K562 (cell line): ENCODE results near the gene PSAP. TPM values are rescaled to one million over a fixed set of nuclear protein-coding genes. Genes with fewer than 3 reads are reported as not detected.

Experiments used
- ATAC-seq: fragments of 200-7000 bp; cut with Tn5 transposase; 3 replicates; pipeline ENCODE4 v1.9.1; 2020; ENCODE audit warnings: moderate library complexity
- BruUV-seq: library from RNA; stranded (reverse); fragments of 400-500 nt; replicated peaks from 2 replicates; lab custom pipeline; 2021; lab: Mats Ljungman, UMichigan
- CTCF ChIA-PET: fragments of 300-600 bp; formaldehyde crosslinking; extraction: SDS; loops from one replicate; lab custom pipeline; 2021; ENCODE audit warnings: low intra/inter-chr PET ratio; lab: Yijun Ruan, JAX
- POLR2A ChIA-PET: fragments of 300-600, 350-650 bp; sonication (Branson Sonifier 250); formaldehyde crosslinking; extraction: SDS; loops from one replicate; lab custom pipeline; 2021; ENCODE audit warnings: antibody characterized with exemption, inconsistent platforms; lab: Yijun Ruan, JAX
- DNase-seq, 4 experiments: peaks; one replicate each; pipeline versions ENCODE4 v3.0.0 to v3.0.0-alpha.2; 2011 to 2018; ENCODE audit warnings: low spot score in 3 of 4, mixed read lengths in 3 of 4; ENCODE audit errors: extremely low read depth in 1 of 4
- FAIRE-seq: peaks from 2 replicates; lab custom pipeline; 2011; peaks lifted over from hg19 to GRCh38; lab: Jason Lieb, UNC
- H2AFZ ChIP-seq: 2 replicates; pipeline ENCODE4 v1.6.0; 2011; ENCODE audit warnings: low read depth, low read length, control low read depth, inconsistent platforms
- H3K27ac ChIP-seq: fragments of 200-600 bp; 3 replicates; pipeline ENCODE4 v1.8.0; 2011; ENCODE audit warnings: low read depth, mild to moderate bottlenecking, control low read depth, inconsistent platforms, low read length, moderate library complexity, mixed read lengths; ENCODE audit errors: extremely low read depth
- H3K27me3 ChIP-seq, 2 experiments: fragments of 300-600 bp in 1 of 2; 2 replicates in 1 of 2; 3 replicates in 1 of 2; pipeline versions ENCODE4 v1.6.0 to v1.8.0; 2011; ENCODE audit warnings: inconsistent platforms in 2 of 2, low read length in 2 of 2, mild to moderate bottlenecking in 1 of 2, mixed read lengths in 1 of 2, moderate library complexity in 1 of 2; ENCODE audit not compliant: control insufficient read depth in 2 of 2, insufficient read depth in 2 of 2
- H3K36me3 ChIP-seq: fragments of 300-600 bp; 3 replicates; pipeline ENCODE4 v1.8.0; 2011; ENCODE audit warnings: mild to moderate bottlenecking, low read length, inconsistent platforms; ENCODE audit not compliant: control insufficient read depth, insufficient read depth
- H3K4me1 ChIP-seq, 2 experiments: fragments of 200-600 bp in 1 of 2; replicated peaks in 1 of 2; 2 replicates in 1 of 2; 3 replicates in 1 of 2; pipeline versions ENCODE4 v1.5.1 to v1.8.0; 2011; ENCODE audit warnings: inconsistent platforms in 2 of 2, low read length in 2 of 2, mild to moderate bottlenecking in 1 of 2, mixed read lengths in 1 of 2, moderate library complexity in 1 of 2; ENCODE audit not compliant: control insufficient read depth in 2 of 2, insufficient read depth in 2 of 2
- H3K4me2 ChIP-seq: 2 replicates; pipeline ENCODE4 v1.6.1; 2011; ENCODE audit warnings: low read length, control low read depth, inconsistent platforms, mixed read lengths; ENCODE audit not compliant: insufficient read depth
- H3K4me3 ChIP-seq: fragments of 200-600 bp; sonication (generic), shearing (Covaris generic); 2 replicates; pipeline ENCODE4 v1.5.1; 2016; ENCODE audit warnings: control low read depth, inconsistent platforms
- H3K79me2 ChIP-seq: fragments of 200-600 bp; 3 replicates; pipeline ENCODE4 v1.8.0; 2011; ENCODE audit warnings: low read length, inconsistent platforms; ENCODE audit not compliant: control insufficient read depth, insufficient read depth
- H3K9ac ChIP-seq, 2 experiments: 2 replicates each; pipeline versions ENCODE4 v1.6.0 to v1.6.1; 2011; ENCODE audit warnings: low read depth in 2 of 2, low read length in 2 of 2, control low read depth in 1 of 2, inconsistent platforms in 1 of 2, mild to moderate bottlenecking in 1 of 2, mixed read lengths in 1 of 2; ENCODE audit not compliant: insufficient read depth in 1 of 2
- H3K9me1 ChIP-seq: one replicate; pipeline ENCODE4 v1.6.0; 2011; ENCODE audit warnings: inconsistent platforms, mild to moderate bottlenecking, low read length, moderate library complexity; ENCODE audit not compliant: control insufficient read depth, insufficient read depth
- H3K9me3 ChIP-seq: replicated peaks from 2 replicates; pipeline ENCODE4 v1.5.1; 2011; ENCODE audit warnings: low read depth, low read length, inconsistent platforms; ENCODE audit not compliant: control insufficient read depth, insufficient read depth
- H4K20me1 ChIP-seq: replicated peaks from 2 replicates; pipeline ENCODE4 v1.6.1; 2011; ENCODE audit warnings: low read length, inconsistent platforms, mixed read lengths; ENCODE audit not compliant: control insufficient read depth, insufficient read depth
- BCOR ChIP-seq: fragments of 450-650 bp; IDR thresholded peaks from 2 replicates; pipeline ENCODE4 v1.6.1; 2016
- HDGF ChIP-seq: fragments of 450-650 bp; IDR thresholded peaks from 2 replicates; pipeline ENCODE4 v1.6.1; 2016
- NCOR1 ChIP-seq: fragments of 450-650 bp; IDR thresholded peaks from 2 replicates; pipeline ENCODE4 v1.6.1; 2016; ENCODE audit warnings: mild to moderate bottlenecking, moderate library complexity
- PHF20 ChIP-seq: fragments of 450-650 bp; IDR thresholded peaks from 2 replicates; pipeline ENCODE4 v1.6.1; 2018; ENCODE audit not compliant: partially characterized antibody
- ZNF695 ChIP-seq: fragments of 450-650 bp; formaldehyde crosslinking; IDR thresholded peaks from 2 replicates; pipeline ENCODE4 v1.4.0; 2020; ENCODE audit warnings: mild to moderate bottlenecking, moderate library complexity
- WGBS: fragments of 100-300 bp; shearing (Covaris generic); methylation state at CpG from one replicate; pipeline ENCODE4 v1.1.6; 2016; ENCODE audit warnings: low coverage, mixed read lengths; ENCODE audit not compliant: insufficient coverage; ENCODE audit errors: missing lambda C conversion rate; 5-methylcytosine and 5-hydroxymethylcytosine counted together
- in situ Hi-C: fragments of 300-500 bp; cut with MboI; formaldehyde crosslinking; loops from 4 replicates; pipeline ENCODE4 v1.15.0; 2018; ENCODE audit warnings: inconsistent platforms, mixed read lengths
- intact Hi-C: fragments of 100-400 bp; cut with micrococcal nuclease; formaldehyde crosslinking; loops from 2 replicates; pipeline ENCODE4 v1.14.2; 2022
- polyA plus RNA-seq, 8 experiments: library from polyadenylated mRNA; depleted of rRNA in 4 of 8; stranded (reverse) in 5 of 8; unstranded in 3 of 8; fragments of >200 nt; fragmentation: Nextera tagmentation in 2 of 8; fragmentation: Illumina TruSeq in 1 of 8; extraction: Ambion mirVana in 2 of 8; extraction: Trizol in 1 of 8; gene quantifications; 2 replicates each; pipeline versions ENCODE4 v1.2.1 to v1.2.3, GENCODE V29; 2011 to 2014; ENCODE audit warnings: inconsistent platforms in 1 of 8, missing spikeins in 1 of 8
- total RNA-seq, 7 experiments: library from RNA; depleted of rRNA in 6 of 7; stranded (reverse); fragments of >200 nt in 6 of 7; fragmentation: Illumina TruSeq in 2 of 7; extraction: Trizol in 2 of 7; gene quantifications; 2 replicates each; pipeline versions ENCODE4 v1.2.1 to v1.2.3, GENCODE V29; 2011 to 2021; ENCODE audit warnings: low replicate concordance in 1 of 7

PSAP gene
- total and polyA plus RNA-seq, 9 of the 15 experiments (the other 6 are each of a cell fraction or from before 2014, with no cell fraction given) = 245 to 700 (median 429) TPM

- peaks cover 76% of the 10 kb centered on the region for H3K79me2 ChIP-seq
- no peak overlapping the region for H3K4me3 ChIP-seq
- no peak overlapping the region for H2AFZ ChIP-seq
- FAIRE-seq (no peak), DNase-seq (no peak), ATAC-seq (no peak)
- intact Hi-C loops = no loop called here
- ChIA-PET POLR2A (interaction anchor here (0.7 to 8.5 kb wide), 6 partner anchors 9 to 53 kb away, joined by 3 to 97 read pairs (median 6); partner anchors contain the start of gene PSAP), CTCF (interaction anchor here (1.5 kb wide), 1 partner anchor 62 kb away, joined by 6 read pairs; no protein-coding TSS in a partner anchor)
- no TSS peak for BruUV-seq
- H3K27me3 ChIP-seq = no peaks in the 10 kb centered on the region
- peaks cover 58% of the 10 kb centered on the region for H4K20me1 ChIP-seq
- H3K9ac ChIP-seq = peak overlapping the region in 1 of 2 experiments; percentile 41; a peak in 2 of 4 replicates
- TF ChIP-seq NCOR1 (no peak), BCOR (no peak), HDGF (no peak), PHF20 (no peak), ZNF695 (CRISPR knock-in tag) (no peak)
- H3K9me3 ChIP-seq = no peaks in the 10 kb centered on the region
- no peak overlapping the region for H3K27ac ChIP-seq
- H3K9me1 ChIP-seq = peaks cover 32% of the 10 kb centered on the region
- no peak overlapping the region for H3K4me2 ChIP-seq
- H3K36me3 ChIP-seq = peaks cover 85% of the 10 kb centered on the region
- H3K4me1 ChIP-seq = peaks cover 22 to 30% of the 10 kb centered on the region in 2 experiments; a peak in 4 of 5 replicates
- 91% methylated on average over 13 of the region's 14 CpGs for WGBS
- in situ Hi-C loops = no loop called here
Measured at GRCh38 chr10:71834343-71834674, 16.7 kb downstream of the PSAP start.
